Mononuclear cell (primary cell): ENCODE measurements around the gene TAF9B. TPM values are rescaled to one million over a fixed set of nuclear protein-coding genes. Genes with fewer than 3 reads are reported as not detected.
"Not testable (repeated sequence)": the region's sequence is repeated elsewhere in the genome, so short reads cannot be mapped to it uniquely, and the experiment has no call there.

ENCODE experiments used
- H3K27me3 ChIP-seq: 2 replicates; pipeline ENCODE4 v1.6.0; 2011; ENCODE audit warnings: low read length, control low read depth; ENCODE audit not compliant: insufficient read depth
- H3K4me1 ChIP-seq: 2 replicates; pipeline ENCODE4 v1.5.1; 2011; ENCODE audit warnings: mild to moderate bottlenecking, low read length, control low read depth; ENCODE audit not compliant: insufficient read depth
- H3K4me3 ChIP-seq: 2 replicates; pipeline ENCODE4 v1.5.1; 2011; ENCODE audit warnings: mild to moderate bottlenecking, low read length, moderate library complexity
- H3K9me3 ChIP-seq: 2 replicates; pipeline ENCODE4 v1.5.1; 2011; ENCODE audit warnings: low read depth, mild to moderate bottlenecking, control low read depth, low read length
- total RNA-seq: library from RNA; depleted of rRNA; stranded (reverse); fragments of >200 nt; gene quantifications from one replicate; pipeline ENCODE4 v1.2.3, GENCODE V29; 2012

TAF9B gene
- 15.5 TPM for total RNA-seq

DNA sequence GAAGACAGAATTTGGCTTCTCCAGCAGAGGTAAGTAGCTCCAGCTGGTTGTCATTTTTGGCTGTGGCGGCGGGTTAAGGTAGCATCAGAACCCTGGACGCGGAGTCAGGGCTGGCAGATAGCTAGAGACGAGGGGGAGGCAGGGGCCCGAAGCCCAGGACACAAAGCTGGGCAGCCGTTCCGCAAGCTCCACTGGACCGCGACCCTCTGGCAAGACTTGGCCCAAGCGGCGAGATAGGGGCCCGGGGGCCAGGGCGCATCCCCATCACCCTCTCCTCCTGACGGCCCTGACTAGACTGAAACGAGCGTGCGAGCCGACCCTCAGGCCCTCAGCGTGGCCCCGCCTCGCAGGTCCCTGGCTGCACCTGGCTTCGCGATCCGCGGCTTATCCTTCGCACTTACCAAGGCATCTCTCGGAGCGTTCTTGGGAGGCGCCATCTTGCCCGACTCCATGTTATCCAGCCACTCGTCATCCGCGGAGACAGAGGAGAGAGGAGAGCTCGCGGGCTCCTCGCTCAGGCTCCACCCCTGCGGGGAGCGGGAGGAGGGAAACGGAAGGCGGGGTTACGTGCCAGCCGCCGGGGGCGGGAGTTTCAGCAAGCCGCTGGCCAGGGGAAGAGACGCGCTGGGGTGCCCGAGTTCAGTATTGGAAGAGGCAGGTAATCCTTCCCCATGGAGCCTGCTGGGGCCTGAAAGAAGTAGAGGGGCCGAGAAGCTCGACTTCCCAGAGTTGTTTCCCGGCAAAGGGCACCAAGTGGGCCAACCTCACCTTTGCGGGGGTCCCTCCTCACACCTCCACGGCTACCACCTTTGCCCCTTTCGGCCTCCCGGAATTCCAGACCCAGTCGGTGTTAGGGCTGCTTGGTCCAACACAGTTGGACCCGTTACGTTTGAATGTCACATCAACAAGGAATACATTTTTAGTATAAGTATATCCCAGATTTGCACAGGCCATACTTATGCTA, at the start of gene TAF9B:
Gene TAF9B (minus strand): TSS at position 491 of the 964 bp plus-strand sequence. CDS start 39 bp downstream, at position 452.
- Histone ChIP-seq H3K9me3 (no peaks in the 10 kb centered on the region), H3K4me3 (peak within 1 kb of the TSS; percentile 60), H3K4me1 (peaks cover 3% of the 10 kb centered on the region), H3K27me3 (no peaks in the 10 kb centered on the region)

GRCh38 chrX:78182881-78183280, 43.4 kb upstream of the TAF9B start:
- Histone ChIP-seq H3K4me1 (no peaks in the 10 kb centered on the region), H3K4me3 (no peak overlapping the region), H3K27me3 (no peaks in the 10 kb centered on the region), H3K9me3 (no peaks in the 10 kb centered on the region)

DNA sequence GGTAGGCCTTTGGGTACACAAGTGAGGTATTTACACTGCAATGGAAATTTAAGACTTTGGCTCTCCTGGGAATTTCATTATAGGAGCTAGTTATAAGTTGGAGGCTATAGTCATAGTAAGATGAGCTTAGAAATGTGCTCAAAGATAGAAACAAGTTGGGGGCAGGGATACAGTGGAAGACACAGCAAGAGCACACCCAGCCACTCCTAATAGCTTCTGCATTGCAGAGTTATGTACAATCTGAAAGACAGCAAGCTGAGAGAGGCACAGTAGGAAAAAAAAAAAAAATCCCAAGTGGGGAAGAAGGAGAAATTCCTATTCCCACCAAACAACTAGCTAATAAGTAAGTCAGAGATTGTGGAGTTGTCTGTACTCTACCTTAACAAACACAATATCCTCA, 41.9 kb upstream of the TAF9B start:
- no peaks in the 10 kb centered on the region for H3K4me1 ChIP-seq
- no peaks in the 10 kb centered on the region for H3K9me3 ChIP-seq
- no peaks in the 10 kb centered on the region for H3K27me3 ChIP-seq
- no peak overlapping the region for H3K4me3 ChIP-seq

DNA sequence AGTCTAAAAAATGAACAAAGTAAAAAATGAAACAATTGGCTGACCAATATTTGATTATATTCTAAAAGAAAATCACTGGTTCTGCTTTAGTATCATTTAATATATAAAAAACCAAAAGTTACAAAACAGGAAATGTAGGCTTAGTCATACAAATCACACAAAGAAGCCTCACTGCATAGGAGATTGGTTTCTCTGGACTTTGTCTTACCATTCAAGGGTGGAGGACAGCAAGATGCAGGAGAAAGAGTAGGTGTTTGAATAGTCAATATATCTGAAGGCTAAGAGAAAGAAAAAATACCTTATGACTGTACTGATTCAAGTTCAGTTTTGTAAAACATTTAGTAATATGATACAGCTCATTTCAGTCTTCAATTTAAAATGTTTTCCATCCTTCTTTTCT, 28.6 kb upstream of the TAF9B start:
- no peaks in the 10 kb centered on the region for H3K4me1 ChIP-seq
- H3K9me3 ChIP-seq, result no peaks in the 10 kb centered on the region
- H3K27me3 ChIP-seq, result no peaks in the 10 kb centered on the region
- H3K4me3 ChIP-seq, result no peak overlapping the region

GRCh38 chrX:78165425-78165824, 26.0 kb upstream of the TAF9B start:
- H3K4me1 ChIP-seq, result no peaks in the 10 kb centered on the region
- no peaks in the 10 kb centered on the region for H3K9me3 ChIP-seq
- H3K27me3 ChIP-seq, result no peaks in the 10 kb centered on the region
- no peak overlapping the region for H3K4me3 ChIP-seq

DNA sequence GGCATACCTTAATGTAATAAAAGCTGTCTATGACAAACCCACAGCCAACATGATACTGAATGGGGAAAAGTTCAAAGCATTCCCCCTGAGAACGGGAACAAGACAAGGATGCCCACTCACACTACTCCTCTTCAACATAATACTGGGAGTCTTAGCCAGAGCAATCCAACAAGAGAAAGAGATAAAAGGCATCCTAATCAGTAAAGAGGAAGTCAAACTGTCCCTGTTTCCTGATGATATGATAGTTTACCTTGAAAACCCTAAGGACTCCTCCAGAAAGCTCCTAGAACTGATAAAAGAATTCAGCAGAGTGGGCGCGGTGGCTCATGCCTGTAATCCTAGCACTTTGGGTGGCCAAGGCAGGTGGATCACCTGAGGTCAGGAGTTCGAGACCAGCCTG, 23.7 kb upstream of the TAF9B start:
- H3K4me1 ChIP-seq, H3K27me3 ChIP-seq, H3K9me3 ChIP-seq, H3K4me3 ChIP-seq: not testable (repeated sequence)

GRCh38 chrX:78160711-78161110, 21.3 kb upstream of the TAF9B start:
- H3K4me1 ChIP-seq, H3K27me3 ChIP-seq, H3K4me3 ChIP-seq, H3K9me3 ChIP-seq: not testable (repeated sequence)

GRCh38 chrX:78157846-78158245, 18.4 kb upstream of the TAF9B start:
- not testable (repeated sequence) for H3K9me3 ChIP-seq, H3K4me3 ChIP-seq, H3K27me3 ChIP-seq

GRCh38 chrX:78157373-78157772, 17.9 kb upstream of the TAF9B start:
- not testable (repeated sequence) for H3K4me1 ChIP-seq, H3K9me3 ChIP-seq, H3K27me3 ChIP-seq, H3K4me3 ChIP-seq

More at GRCh38 chrX:78157846-78158245, 18.4 kb upstream of the TAF9B start:
- H3K4me1 ChIP-seq, result not testable (repeated sequence)

DNA sequence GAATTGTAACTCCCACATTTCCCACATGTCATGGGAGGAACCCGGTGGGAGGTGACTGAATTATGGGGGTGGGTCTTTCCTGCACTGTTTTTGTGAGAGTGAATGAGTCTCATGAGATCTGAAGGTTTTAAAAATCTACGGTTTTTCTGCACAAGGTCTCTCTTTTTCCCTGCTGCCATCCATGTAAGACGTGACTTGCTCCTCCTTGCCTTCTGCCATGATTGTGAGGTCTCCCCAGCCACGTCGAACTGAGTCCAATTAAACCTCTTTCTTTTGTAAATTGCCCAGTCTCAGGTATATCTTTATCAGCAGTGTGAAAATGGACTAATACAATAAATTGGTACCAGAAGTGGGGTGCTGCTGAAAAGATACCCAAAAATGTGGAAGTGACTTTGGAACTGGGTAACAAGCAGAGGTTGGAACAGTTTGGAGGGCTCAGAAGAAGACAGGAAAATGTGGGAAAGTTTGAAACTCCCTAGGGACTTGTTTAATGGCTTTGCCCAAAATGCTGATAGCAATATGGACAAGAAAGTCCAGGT, 7.6 kb upstream of the TAF9B start:
- H3K9me3 ChIP-seq, H3K4me1 ChIP-seq, H3K27me3 ChIP-seq: not testable (repeated sequence)

DNA sequence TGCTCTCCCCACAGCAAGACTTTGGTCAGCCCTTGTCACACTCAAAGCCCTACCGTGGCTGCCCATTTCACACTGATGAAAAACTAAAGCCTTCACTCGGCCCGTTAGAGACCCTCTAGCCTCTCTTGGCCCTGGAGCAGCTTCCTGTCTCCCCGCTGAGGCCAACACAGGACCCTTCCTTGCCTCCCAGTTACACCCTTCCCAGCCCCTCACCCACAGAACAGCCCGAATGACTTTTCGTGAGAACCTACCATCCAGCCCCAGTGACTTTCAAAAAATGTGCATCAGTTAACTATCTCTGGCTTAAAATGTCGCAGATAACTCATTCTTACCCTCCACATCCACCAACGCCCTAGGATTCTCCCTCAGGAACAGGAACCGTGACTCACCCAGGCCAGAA, 756 bp upstream of the TAF9B start:
- no peak overlapping the region for H3K4me3 ChIP-seq
- H3K9me3 ChIP-seq, result no peaks in the 10 kb centered on the region
- H3K4me1 ChIP-seq, result peaks cover 3% of the 10 kb centered on the region
- H3K27me3 ChIP-seq, result no peaks in the 10 kb centered on the region

More for the DNA sequence above, 7.6 kb upstream of the TAF9B start:
- not testable (repeated sequence) for H3K4me3 ChIP-seq

GRCh38 chrX:78133238-78133960, 6.1 kb downstream of the TAF9B start:
- H3K27me3 ChIP-seq, result no peaks in the 10 kb centered on the region
- H3K9me3 ChIP-seq, result no peaks in the 10 kb centered on the region
- no peak overlapping the region for H3K4me3 ChIP-seq
- H3K4me1 ChIP-seq, result no peaks in the 10 kb centered on the region

DNA sequence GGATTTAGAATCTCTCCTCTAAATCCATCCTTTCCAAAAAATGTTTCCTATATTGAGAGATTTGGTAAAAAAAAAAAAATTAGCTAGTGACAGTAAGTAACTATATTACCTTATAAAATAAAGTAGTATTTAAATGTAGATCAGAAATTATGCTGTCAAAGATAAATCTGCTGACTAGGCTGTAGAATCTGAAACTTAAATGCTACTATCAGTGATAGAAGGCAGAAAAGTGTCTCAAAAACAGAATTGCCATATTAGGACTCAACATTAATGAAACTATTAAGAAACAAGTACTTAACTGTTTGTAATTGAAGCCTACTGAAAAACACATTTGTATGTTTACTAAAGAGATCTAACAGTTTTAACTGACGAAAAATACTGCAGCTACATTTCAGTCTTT, 8.3 kb downstream of the TAF9B start:
- Histone ChIP-seq H3K27me3 (no peaks in the 10 kb centered on the region), H3K9me3 (no peaks in the 10 kb centered on the region), H3K4me3 (no peak overlapping the region), H3K4me1 (no peaks in the 10 kb centered on the region)

DNA sequence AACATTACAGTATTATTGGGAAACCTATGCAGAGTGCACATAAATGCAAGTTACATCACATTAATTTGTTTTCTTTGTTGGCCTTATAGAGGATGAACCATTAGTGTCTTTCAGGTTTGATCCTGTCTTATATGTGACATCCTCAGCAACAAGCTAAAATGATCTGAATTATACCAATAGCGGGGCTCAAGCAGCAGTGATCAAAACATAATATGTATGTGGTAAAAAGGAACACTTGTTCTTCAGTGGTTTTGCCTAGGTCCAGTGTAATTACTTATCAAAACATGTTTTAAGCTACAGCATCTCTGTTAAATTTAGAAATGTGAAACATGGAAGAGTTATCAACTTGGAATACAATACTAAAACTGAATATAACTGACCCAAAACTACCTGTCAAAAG, 9.1 kb downstream of the TAF9B start:
- H3K27me3 ChIP-seq, result no peaks in the 10 kb centered on the region
- H3K4me1 ChIP-seq, result no peaks in the 10 kb centered on the region
- H3K9me3 ChIP-seq, result no peaks in the 10 kb centered on the region
- no peak overlapping the region for H3K4me3 ChIP-seq

- Histone ChIP-seq H3K4me3 (no peak overlapping the region), H3K9me3 (no peaks in the 10 kb centered on the region), H3K27me3 (no peaks in the 10 kb centered on the region), H3K4me1 (no peaks in the 10 kb centered on the region)
These were observed 9.7 kb downstream of the TAF9B start for GRCh38 chrX:78129714-78130113.
